ENCODE results near the gene HDAC1. TPM values are rescaled to one million over a fixed set of nuclear protein-coding genes. Genes with fewer than 3 reads are reported as not detected.

The HDAC1 gene
- polyA plus RNA-seq, 2 donors = 43.8 to 90.3 TPM

DNA sequence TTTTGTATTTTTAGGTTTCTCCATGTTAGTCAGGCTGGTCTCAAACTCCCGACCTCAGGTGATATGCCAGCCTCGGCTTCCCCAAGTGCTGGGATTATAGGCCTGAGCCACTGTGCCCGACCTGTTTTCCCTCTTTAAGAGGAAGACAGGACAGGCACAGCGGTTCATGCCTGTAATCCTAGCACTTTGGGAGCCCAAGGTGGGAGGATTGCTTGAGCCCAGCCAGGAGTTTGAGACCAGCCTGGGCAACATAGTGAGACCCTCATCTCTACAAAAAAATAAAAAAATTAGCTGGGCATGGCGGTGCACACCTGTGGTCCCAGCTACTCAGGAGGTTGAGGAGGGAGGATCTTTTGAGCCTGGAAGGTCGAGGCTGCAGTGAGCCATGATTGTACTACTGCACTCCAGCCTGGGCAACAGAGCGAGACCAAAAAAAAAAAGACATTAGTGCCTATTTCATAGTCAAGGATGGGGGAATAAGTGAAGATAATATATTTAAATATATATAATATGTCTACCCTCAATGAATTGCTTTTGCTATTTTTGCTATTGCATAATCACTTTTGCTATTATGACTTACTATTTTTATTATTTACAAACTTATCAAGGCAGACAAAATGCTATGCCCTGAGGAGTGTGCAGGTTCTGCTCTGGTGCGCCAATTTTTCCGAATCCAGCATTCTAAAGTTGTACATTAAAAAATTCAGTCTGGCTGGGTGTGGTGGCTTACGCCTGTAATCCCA, 26.4 kb downstream of the HDAC1 start:
- Histone ChIP-seq H3K4me3 (ENCODE audit: low read depth in 1 of 2, low read length in 2 of 2) (no peak overlapping the region), H3K9me3 (ENCODE audit: control insufficient read depth in 2 of 2, insufficient read depth in 1 of 2, low read depth in 1 of 2, low read length in 1 of 2) (no peaks in the 10 kb centered on the region), H3K4me1 (ENCODE audit: control insufficient read depth in 2 of 2, insufficient read depth in 2 of 2, low read length in 1 of 2) (no peaks in the 10 kb centered on the region), H3K27ac (ENCODE audit: low read depth in 2 of 2, low read length in 1 of 2) (no peak overlapping the region), H3K36me3 (ENCODE audit: control insufficient read depth in 2 of 2, insufficient read depth in 2 of 2, low read length in 1 of 2) (peaks cover 6 to 9% of the 10 kb centered on the region in 2 donors), H3K27me3 (ENCODE audit: control insufficient read depth in 1 of 2, insufficient read depth in 2 of 2, low read length in 2 of 2) (no peaks in the 10 kb centered on the region)
- 94 to 95% methylated on average over 10 of the region's 10 CpGs for WGBS, 2 donors

DNA sequence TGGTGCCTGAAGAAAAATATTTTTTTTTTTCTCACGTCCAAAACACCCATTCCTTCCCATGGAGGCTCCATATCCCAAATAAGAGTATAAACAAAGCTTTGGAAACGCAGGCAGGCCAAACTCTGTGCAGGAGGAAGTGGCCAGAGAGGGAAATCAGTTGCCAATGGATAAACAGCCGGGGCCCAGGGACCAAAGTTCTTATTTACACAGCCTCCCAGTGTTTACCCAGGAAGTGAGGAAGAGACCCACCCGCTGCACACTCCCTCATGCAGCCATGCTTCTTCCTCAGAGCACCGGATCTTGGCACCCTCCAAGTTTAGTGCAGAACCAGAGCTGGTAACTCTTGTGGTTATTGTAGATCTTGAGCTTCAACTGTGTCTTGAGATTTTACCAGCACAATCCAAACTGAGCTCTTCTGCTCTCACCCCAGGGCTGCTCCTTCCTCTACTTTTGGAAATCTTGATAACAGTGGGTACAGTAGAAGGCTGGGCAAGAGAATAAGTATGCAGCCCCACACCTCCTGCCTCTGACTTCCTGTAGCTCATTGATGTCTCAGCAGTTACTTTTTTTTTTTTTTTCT, 29.9 kb downstream of the HDAC1 start:
- H3K9me3 ChIP-seq (ENCODE audit: control insufficient read depth in 2 of 2, insufficient read depth in 1 of 2, low read depth in 1 of 2, low read length in 1 of 2) = no peaks in the 10 kb centered on the region
- no peak overlapping the region for H3K27ac ChIP-seq (ENCODE audit: low read depth in 2 of 2, low read length in 1 of 2)
- H3K4me1 ChIP-seq (ENCODE audit: control insufficient read depth in 2 of 2, insufficient read depth in 2 of 2, low read length in 1 of 2) = no peaks in the 10 kb centered on the region
- H3K27me3 ChIP-seq (ENCODE audit: control insufficient read depth in 1 of 2, insufficient read depth in 2 of 2, low read length in 2 of 2) = no peaks in the 10 kb centered on the region
- WGBS, 2 donors = 36 to 50% methylated on average over 5 of the region's 5 CpGs
- H3K36me3 ChIP-seq (ENCODE audit: control insufficient read depth in 2 of 2, insufficient read depth in 2 of 2, low read length in 1 of 2) = peaks cover 7 to 10% of the 10 kb centered on the region in 2 donors
- H3K4me3 ChIP-seq (ENCODE audit: low read depth in 1 of 2, low read length in 2 of 2) = no peak overlapping the region

GRCh38 chr1:32327204-32327603, 35.3 kb downstream of the HDAC1 start:
- no peak overlapping the region for H3K4me3 ChIP-seq (ENCODE audit: low read depth in 1 of 2, low read length in 2 of 2)
- no peaks in the 10 kb centered on the region for H3K9me3 ChIP-seq (ENCODE audit: control insufficient read depth in 2 of 2, insufficient read depth in 1 of 2, low read depth in 1 of 2, low read length in 1 of 2)
- no peaks in the 10 kb centered on the region for H3K4me1 ChIP-seq (ENCODE audit: control insufficient read depth in 2 of 2, insufficient read depth in 2 of 2, low read length in 1 of 2)
- H3K36me3 ChIP-seq (ENCODE audit: control insufficient read depth in 2 of 2, insufficient read depth in 2 of 2, low read length in 1 of 2) = peaks cover 21 to 44% of the 10 kb centered on the region in 2 donors
- H3K27me3 ChIP-seq (ENCODE audit: control insufficient read depth in 1 of 2, insufficient read depth in 2 of 2, low read length in 2 of 2) = no peaks in the 10 kb centered on the region
- H3K27ac ChIP-seq (ENCODE audit: low read depth in 2 of 2, low read length in 1 of 2) = no peak overlapping the region
- 94 to 95% methylated on average over 11 of the region's 11 CpGs for WGBS, 2 donors

DNA sequence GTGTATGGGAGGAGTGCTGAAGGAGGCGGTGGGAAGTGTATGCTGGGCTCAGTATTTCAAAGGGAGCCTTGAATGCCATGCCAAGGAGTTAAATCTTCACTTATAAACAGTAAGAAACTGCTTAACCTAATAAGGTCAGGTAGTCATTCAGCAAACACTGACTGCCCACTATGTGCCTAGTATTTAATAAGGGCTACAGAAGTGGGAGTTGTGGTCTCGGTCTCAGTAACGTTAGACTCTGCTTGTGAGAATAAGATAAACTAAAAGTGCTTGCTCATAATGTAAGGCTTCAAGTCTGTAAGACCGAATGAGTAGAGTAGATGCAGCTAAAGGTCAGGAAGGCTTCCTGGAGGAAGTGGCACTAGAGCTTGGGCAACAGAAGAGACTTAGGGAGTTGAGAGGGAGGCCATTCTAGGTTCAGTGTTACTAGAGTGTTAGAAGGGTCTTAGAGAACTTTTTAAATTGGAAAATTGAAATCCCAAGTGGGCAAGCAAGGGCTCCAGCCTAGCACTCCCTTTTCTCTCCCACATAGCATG, 38.1 kb downstream of the HDAC1 start:
- Histone ChIP-seq H3K4me1 (ENCODE audit: control insufficient read depth in 2 of 2, insufficient read depth in 2 of 2, low read length in 1 of 2) (peaks cover 0 to 4% of the 10 kb centered on the region in 2 donors), H3K36me3 (ENCODE audit: control insufficient read depth in 2 of 2, insufficient read depth in 2 of 2, low read length in 1 of 2) (peaks cover 28 to 47% of the 10 kb centered on the region in 2 donors), H3K27me3 (ENCODE audit: control insufficient read depth in 1 of 2, insufficient read depth in 2 of 2, low read length in 2 of 2) (no peaks in the 10 kb centered on the region), H3K27ac (ENCODE audit: low read depth in 2 of 2, low read length in 1 of 2) (no peak overlapping the region), H3K9me3 (ENCODE audit: control insufficient read depth in 2 of 2, insufficient read depth in 1 of 2, low read depth in 1 of 2, low read length in 1 of 2) (no peaks in the 10 kb centered on the region), H3K4me3 (ENCODE audit: low read depth in 1 of 2, low read length in 2 of 2) (no peak overlapping the region)
- 89 to 94% methylated on average over 4 of the region's 4 CpGs for WGBS, 2 donors

GRCh38 chr1:32330558-32331151, 38.8 kb downstream of the HDAC1 start:
- 92% methylated on average over 12 of the region's 12 CpGs for WGBS, 2 donors
- Histone ChIP-seq H3K4me1 (ENCODE audit: control insufficient read depth in 2 of 2, insufficient read depth in 2 of 2, low read length in 1 of 2) (peaks cover 0 to 4% of the 10 kb centered on the region in 2 donors), H3K27ac (ENCODE audit: low read depth in 2 of 2, low read length in 1 of 2) (no peak overlapping the region), H3K36me3 (ENCODE audit: control insufficient read depth in 2 of 2, insufficient read depth in 2 of 2, low read length in 1 of 2) (peaks cover 28 to 47% of the 10 kb centered on the region in 2 donors), H3K9me3 (ENCODE audit: control insufficient read depth in 2 of 2, insufficient read depth in 1 of 2, low read depth in 1 of 2, low read length in 1 of 2) (no peaks in the 10 kb centered on the region), H3K4me3 (ENCODE audit: low read depth in 1 of 2, low read length in 2 of 2) (no peak overlapping the region), H3K27me3 (ENCODE audit: control insufficient read depth in 1 of 2, insufficient read depth in 2 of 2, low read length in 2 of 2) (no peaks in the 10 kb centered on the region)

- peaks cover 28 to 47% of the 10 kb centered on the region in 2 donors for H3K36me3 ChIP-seq (ENCODE audit: control insufficient read depth in 2 of 2, insufficient read depth in 2 of 2, low read length in 1 of 2)
- WGBS, 2 donors = 89 to 92% methylated on average over 12 of the region's 12 CpGs
- no peak overlapping the region for H3K27ac ChIP-seq (ENCODE audit: low read depth in 2 of 2, low read length in 1 of 2)
These were observed 39.7 kb downstream of the HDAC1 start for GRCh38 chr1:32331549-32331948.

DNA sequence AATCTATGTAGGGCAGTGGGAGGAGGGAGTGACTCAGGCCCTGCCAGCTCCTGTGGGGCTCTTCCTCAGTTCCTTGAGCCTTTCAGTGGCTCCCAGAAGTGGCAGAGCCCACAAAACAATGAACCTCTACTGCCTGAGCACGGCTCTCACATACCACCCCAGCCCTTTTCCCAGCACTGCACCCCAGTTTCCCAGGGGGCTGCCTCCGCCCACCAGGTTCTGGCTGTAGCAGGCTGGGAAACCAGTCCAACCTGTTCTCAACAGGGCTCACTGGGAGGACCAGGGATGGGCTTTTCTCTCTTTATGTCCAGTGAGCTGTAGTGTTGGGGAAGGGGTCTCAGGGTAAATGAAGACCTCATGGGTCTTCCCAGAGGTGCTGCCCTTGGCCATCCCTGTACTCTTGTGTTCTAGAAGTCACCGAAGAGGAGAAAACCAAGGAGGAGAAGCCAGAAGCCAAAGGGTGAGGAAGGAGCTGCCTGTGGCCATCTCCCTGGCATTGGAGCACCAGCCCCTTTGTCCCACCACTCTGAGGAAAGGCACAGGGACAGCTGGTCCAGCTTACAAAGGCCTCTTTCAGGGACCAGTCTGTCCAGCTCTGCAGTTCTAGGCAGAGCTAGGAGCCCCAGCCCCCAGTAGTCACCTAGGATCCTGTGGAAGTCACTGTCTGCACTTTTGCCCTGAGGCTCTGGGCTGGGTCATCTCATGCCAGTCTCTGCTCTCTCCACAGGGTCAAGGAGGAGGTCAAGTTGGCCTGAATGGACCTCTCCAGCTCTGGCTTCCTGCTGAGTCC, 40.6 kb downstream of the HDAC1 start:
- peaks cover 19 to 38% of the 10 kb centered on the region in 2 donors for H3K36me3 ChIP-seq (ENCODE audit: control insufficient read depth in 2 of 2, insufficient read depth in 2 of 2, low read length in 1 of 2)
- H3K4me1 ChIP-seq (ENCODE audit: control insufficient read depth in 2 of 2, insufficient read depth in 2 of 2, low read length in 1 of 2) = peaks cover 5 to 8% of the 10 kb centered on the region in 2 donors
- no peaks in the 10 kb centered on the region for H3K9me3 ChIP-seq (ENCODE audit: control insufficient read depth in 2 of 2, insufficient read depth in 1 of 2, low read depth in 1 of 2, low read length in 1 of 2)
- peak overlapping the region in 1 of 2 donors; percentile 33 for H3K27ac ChIP-seq (ENCODE audit: low read depth in 2 of 2, low read length in 1 of 2)
- whole genome bisulfite sequencing, 2 donors = 55 to 56% methylated on average over 3 of the region's 3 CpGs
- no peaks in the 10 kb centered on the region for H3K27me3 ChIP-seq (ENCODE audit: control insufficient read depth in 1 of 2, insufficient read depth in 2 of 2, low read length in 2 of 2)
- H3K4me3 ChIP-seq (ENCODE audit: low read depth in 1 of 2, low read length in 2 of 2) = no peak overlapping the region

More at GRCh38 chr1:32331549-32331948, 39.7 kb downstream of the HDAC1 start:
- H3K9me3 ChIP-seq (ENCODE audit: control insufficient read depth in 2 of 2, insufficient read depth in 1 of 2, low read depth in 1 of 2, low read length in 1 of 2) = no peaks in the 10 kb centered on the region
- peaks cover 4 to 7% of the 10 kb centered on the region in 2 donors for H3K4me1 ChIP-seq (ENCODE audit: control insufficient read depth in 2 of 2, insufficient read depth in 2 of 2, low read length in 1 of 2)
- no peaks in the 10 kb centered on the region for H3K27me3 ChIP-seq (ENCODE audit: control insufficient read depth in 1 of 2, insufficient read depth in 2 of 2, low read length in 2 of 2)
- no peak overlapping the region for H3K4me3 ChIP-seq (ENCODE audit: low read depth in 1 of 2, low read length in 2 of 2)

DNA sequence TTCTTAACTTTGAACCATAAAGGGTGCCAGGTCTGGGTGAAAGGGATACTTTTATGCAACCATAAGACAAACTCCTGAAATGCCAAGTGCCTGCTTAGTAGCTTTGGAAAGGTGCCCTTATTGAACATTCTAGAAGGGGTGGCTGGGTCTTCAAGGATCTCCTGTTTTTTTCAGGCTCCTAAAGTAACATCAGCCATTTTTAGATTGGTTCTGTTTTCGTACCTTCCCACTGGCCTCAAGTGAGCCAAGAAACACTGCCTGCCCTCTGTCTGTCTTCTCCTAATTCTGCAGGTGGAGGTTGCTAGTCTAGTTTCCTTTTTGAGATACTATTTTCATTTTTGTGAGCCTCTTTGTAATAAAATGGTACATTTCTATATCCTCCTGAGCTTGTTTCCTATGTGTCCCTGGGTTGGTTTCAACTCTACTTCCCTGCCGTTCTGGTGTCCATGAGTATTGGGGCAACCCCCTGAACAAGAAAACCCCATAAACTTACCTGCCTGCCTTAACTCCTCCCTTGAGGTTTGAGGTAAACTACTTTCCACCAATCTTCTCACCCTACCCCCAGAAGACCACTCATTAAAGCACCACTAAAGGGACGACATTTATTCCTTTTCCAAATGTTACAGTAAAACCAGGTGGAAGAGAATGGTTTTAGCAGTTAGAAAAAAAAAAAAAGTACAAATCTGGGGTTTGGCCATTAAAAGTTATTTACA, 41.5 kb downstream of the HDAC1 start:
- no peaks in the 10 kb centered on the region for H3K9me3 ChIP-seq (ENCODE audit: control insufficient read depth in 2 of 2, insufficient read depth in 1 of 2, low read depth in 1 of 2, low read length in 1 of 2)
- H3K4me3 ChIP-seq (ENCODE audit: low read depth in 1 of 2, low read length in 2 of 2) = no peak overlapping the region
- H3K27me3 ChIP-seq (ENCODE audit: control insufficient read depth in 1 of 2, insufficient read depth in 2 of 2, low read length in 2 of 2) = no peaks in the 10 kb centered on the region
- 63 to 77% methylated on average over 3 of the region's 3 CpGs for WGBS, 2 donors
- peaks cover 5 to 8% of the 10 kb centered on the region in 2 donors for H3K4me1 ChIP-seq (ENCODE audit: control insufficient read depth in 2 of 2, insufficient read depth in 2 of 2, low read length in 1 of 2)
- H3K27ac ChIP-seq (ENCODE audit: low read depth in 2 of 2, low read length in 1 of 2) = no peak overlapping the region
- H3K36me3 ChIP-seq (ENCODE audit: control insufficient read depth in 2 of 2, insufficient read depth in 2 of 2, low read length in 1 of 2) = peaks cover 16 to 36% of the 10 kb centered on the region in 2 donors
